Stimulated activated CD4-positive, alpha-beta T cell treated with anti-CD3 and anti-CD28 coated beads, Interleukin-2, amount 100 ng/mL, for 24 hours (primary cell): ENCODE data around the gene KIF16B.
"Not testable (repeated sequence)": the region's sequence is repeated elsewhere in the genome, so short reads cannot be mapped to it uniquely, and the experiment has no call there.

Source experiments
- DNase-seq, 2 donors: peaks; one replicate each; pipeline ENCODE4 v3.0.0-alpha.2; 2020

KIF16B gene

DNA sequence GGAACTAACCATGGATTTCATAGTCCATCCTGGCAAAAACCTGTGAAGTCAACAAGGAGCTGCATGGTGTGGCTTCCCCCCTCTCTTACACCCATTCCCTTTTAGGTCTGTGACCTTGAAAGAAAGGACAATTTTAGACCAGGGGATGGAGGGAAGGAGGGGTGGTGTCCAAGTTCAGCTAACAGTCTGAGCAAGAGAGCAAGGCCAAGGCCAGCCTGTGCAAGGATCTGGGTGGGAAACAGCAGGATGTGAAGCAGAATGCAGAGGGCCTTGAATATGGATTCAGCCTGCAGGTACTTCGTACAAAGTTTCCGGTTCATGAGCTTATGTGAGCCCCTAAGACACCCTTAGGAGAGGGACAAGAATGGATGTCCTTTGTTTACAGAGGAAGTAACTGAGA lies 293.0 kb downstream of the KIF16B start:
- DNase-seq: no peak

DNA sequence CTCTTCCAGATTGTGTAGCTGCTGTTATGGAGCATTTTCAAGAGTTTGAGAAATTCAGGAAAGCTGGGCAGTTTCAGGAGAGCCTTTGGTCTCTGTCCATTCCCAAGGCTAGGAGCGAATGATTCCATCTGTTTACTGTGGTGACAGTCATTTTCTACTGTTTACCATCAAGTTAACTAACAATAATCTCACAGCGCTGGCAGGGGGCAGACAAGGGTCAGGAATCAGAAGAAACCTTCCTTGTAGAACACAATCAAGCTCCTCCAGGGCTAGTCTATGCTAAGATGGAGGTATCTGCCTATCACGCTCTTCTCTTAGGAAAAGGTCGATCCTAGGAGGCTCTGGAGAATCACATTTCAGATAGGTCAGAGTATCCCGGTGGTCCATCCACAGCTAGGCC lies 293.9 kb downstream of the KIF16B start:
- no peak for DNase-seq

- DNase-seq: no peak
These were observed 299.3 kb downstream of the KIF16B start for GRCh38 chr20:16273812-16274555.

DNA sequence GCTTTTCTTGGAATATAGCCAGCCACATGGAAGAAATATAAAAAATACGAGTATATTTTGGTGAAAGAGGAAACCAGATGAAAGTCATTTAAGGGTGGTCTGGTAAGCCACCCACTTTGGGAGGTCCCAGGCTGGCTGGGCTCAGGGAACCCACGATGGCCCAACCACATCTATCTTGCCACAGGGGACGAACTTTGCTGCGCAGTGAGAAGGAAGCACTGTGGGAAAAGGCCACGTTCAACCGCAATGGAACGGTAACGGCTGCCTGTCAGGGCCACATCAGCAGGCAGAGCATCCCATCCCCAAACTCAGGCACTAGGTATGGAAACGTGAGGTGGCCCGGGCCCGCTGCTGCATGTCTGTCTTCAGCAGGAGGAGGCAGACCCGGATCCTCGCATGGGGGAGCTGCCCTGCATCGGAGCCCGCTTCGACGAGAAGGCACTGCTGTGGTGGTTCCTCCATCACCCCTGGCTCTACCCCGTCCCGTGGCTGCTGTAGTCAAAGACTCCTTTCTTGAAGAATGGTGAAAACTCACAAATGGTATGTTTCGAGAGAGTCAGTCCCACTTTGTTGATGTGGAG lies 300.4 kb downstream of the KIF16B start:
- DNase-seq: no peak

DNA sequence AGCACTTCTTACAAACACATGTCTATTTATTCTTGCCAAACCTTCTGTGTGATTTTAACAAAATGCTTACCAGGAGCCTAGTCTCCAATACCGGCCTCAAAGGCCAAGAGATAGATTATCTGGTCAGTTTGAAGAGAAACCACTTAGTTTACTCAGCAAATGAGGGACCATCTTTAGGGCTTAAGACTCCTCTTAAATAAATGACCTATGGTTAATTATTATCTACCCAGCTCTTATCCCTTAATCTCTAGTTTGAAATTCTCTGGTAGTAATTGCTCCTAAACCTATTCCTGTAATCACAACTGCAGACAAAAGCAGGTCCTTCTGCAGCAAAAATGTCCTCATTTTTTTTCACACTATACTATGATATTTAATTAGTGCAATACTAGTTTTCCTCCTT lies 301.8 kb downstream of the KIF16B start:
- no peak for DNase-seq

DNA sequence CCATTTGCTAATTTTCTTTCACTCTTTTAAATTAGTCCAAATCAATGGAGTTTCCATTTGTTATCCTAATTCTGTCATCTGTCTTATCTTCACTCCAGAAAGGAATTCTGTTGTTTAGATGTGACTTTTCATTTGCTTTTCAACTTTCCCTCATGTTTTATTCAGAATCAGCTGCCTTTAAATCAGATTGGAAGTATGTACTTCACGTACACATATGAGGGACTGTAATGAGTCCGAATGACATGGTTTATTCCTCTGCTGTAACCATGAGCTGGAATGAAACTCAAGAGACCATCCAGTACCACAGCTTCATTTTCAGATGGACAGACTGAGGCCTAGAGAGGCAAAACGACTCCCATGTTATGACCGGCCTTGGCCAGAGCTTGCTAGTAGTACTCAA lies 302.3 kb downstream of the KIF16B start:
- DNase-seq: no peak

- no peak for DNase-seq
These were observed 302.8 kb downstream of the KIF16B start for GRCh38 chr20:16270314-16270931.

DNA sequence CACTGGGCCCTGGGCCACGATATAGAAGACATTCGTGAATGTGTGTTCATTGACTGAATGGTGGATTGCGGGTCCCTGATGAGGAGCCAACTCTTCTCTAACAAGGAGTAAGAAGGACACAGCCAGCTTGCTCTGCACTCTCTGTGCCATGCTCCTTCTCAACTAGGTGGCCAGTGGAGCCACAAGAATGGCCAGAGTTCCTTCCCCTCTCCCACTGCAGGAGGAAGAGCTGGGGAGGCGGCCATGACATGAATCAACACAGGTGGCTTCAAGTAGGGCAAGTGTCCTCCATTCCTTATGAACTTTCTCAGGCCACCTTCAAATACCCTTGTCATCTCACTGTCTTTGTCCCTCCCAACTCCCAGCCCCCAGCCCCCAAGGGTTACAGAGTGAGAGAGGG lies 305.7 kb downstream of the KIF16B start:
- no peak for DNase-seq

DNA sequence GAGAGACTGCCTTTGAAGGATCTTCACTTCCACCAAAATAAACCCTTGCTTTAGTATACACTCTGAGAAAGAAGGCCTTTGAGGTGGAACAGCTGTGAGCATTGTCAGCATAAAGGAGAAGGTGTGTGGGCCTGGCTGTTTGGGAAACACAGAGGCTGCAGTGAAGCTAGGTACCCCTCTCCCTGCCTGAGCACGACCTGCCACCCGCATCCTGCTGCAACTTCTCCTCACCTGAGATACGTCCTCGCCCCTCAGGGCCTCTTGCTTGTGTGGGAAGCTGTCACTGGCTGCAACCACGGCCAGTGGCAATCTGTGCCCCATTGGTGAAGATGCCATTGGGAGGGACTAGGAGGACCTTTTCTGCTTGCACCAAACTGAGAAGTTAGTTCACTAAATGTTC lies 307.9 kb downstream of the KIF16B start:
- no peak for DNase-seq

- no peak for DNase-seq
These were observed 309.7 kb downstream of the KIF16B start for GRCh38 chr20:16263582-16263981.

GRCh38 chr20:16262594-16262993 lies 310.7 kb downstream of the KIF16B start:
- DNase-seq: no peak

GRCh38 chr20:16261733-16262273 lies 311.4 kb downstream of the KIF16B start:
- no peak for DNase-seq

GRCh38 chr20:16260911-16261310 lies 312.3 kb downstream of the KIF16B start:
- DNase-seq: no peak

- DNase-seq: not testable (repeated sequence)
These were observed 313.1 kb downstream of the KIF16B start for GRCh38 chr20:16260133-16260532.

GRCh38 chr20:16258766-16259165 lies 314.5 kb downstream of the KIF16B start:
- DNase-seq: no peak

DNA sequence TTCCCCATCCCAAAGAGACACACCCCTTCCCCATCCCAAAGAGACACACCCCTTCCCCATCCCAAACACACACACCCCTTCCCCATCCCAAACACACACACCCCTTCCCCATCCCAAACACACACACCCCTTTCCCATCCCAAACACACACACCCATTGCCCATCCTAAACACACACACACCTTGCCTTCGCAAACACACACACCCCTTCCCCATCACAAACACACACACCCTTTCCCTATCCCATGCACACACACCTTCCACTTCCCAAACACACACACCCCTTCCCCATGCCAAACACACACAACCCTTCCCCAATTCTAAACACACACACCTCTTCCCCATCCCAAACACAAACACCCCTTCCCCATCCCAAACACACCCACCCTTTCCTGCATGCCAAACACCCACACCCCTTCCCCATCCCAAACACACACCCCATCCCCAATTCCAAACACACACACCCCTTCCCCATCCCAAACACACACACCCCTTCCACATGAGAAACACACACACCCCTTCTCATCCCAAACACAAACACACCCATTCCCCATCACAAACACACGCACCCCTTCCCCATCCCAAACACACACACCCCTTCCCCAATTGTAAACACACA lies 315.3 kb downstream of the KIF16B start:
- DNase-seq: no peak

DNA sequence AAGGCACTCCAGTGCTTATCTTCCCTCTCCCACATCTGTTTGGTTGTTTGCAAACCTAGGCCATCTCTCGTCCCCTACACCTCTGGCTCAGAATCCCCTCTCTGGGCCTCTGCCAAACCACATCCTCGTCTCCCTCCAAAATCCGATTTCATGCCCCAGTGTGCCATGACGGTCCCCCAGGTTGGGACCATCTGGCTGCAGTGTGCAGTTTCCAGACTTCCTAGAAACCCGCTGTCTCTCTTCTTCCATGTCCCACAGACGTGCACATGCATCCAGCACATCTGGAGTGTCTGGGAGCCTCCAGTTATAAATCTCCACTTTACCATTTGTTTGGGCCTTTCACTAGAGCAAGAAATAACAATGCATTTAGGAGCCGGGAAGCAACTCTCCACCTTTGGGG lies 316.2 kb downstream of the KIF16B start:
- no peak for DNase-seq

DNA sequence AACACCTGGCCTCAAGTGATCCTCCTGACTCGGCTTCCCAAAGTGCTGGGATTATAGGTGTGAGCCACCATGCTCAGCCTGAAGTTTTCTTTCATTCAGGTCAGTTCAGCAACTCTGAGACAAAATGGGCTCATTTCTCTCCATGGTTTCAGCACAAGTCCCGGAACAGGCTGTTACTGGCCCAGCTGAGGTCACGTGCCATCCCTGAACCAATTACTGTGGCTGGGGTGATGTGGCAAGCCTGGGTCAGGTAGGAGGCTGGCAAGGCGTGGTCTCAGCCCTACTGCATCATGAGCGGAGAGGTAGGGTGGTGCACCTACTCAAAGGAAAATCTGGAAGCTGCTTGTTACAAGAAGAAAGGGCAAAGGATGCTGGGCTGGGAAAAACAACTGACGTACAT lies 326.4 kb downstream of the KIF16B start:
- DNase-seq: no peak

DNA sequence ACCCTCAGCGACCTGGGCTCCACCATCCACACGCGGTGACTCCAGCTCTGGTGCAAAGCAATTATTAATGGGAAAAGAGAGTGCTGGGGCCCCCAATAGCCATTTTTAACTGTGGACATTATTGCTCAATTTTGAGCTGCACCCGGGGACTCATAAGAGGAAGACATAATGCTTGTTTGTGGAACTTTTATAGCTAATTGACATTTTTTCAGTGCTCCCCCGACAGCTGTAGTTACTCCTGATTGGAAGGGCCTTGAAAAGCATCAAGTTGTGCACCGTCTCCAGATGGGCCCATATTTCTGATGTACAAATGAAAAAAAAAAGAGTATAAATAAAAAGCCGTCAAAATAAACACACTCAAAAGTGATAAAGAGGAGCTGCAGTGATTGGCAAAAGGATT lies 327.0 kb downstream of the KIF16B start:
- no peak for DNase-seq

GRCh38 chr20:16245879-16246278 lies 327.4 kb downstream of the KIF16B start:
- no peak for DNase-seq

DNA sequence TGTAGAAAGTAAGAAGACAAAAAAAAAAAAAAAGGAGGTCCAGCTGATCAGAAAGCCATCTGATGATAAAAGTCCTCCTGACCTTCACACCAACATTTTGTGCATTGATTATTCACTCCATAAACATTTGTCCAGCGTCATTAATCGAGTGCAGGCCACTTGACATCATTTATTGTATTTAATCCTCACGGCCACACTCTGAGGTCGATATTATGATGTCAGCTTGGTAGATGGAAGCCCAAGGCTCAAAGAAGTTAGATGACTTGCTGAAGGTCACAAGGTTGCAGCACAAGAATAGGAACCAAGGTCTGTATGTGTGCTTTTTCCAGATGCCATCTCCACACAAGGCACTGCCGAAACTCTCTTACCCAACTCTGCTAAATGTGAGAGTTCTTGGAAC lies 328.4 kb downstream of the KIF16B start:
- DNase-seq: no peak

GRCh38 chr20:16243470-16243869 lies 329.8 kb downstream of the KIF16B start:
- no peak for DNase-seq

- DNase-seq: no peak
These were observed 331.3 kb downstream of the KIF16B start for GRCh38 chr20:16241911-16242310.

GRCh38 chr20:16240355-16240754 lies 332.9 kb downstream of the KIF16B start:
- no peak for DNase-seq
